Lower leg skin (tissue), 4 donors: ENCODE data around the gene MUC22. TPM values are rescaled to one million over a fixed set of nuclear protein-coding genes. Genes with fewer than 3 reads are reported as not detected.

ENCODE experiments used
- DNase-seq, 2 donors: peaks; one replicate each; pipeline ENCODE4 v3.0.0-alpha.2; 2019; ENCODE audit warnings: low spot score in 2 of 2
- H3K4me3 ChIP-seq: fragments of 200-600 bp; sonication (generic); 2 replicates; pipeline ENCODE4 v1.5.1; 2017; ENCODE audit warnings: mild to moderate bottlenecking, low read depth; ENCODE audit not compliant: poor library complexity, severe bottlenecking
- POLR2A ChIP-seq, 2 donors: fragments of 450-650 bp; IDR thresholded peaks; one replicate each; pipeline ENCODE4 v1.6.1; 2016 to 2017; ENCODE audit warnings: antibody characterized with exemption in 2 of 2, mild to moderate bottlenecking in 1 of 2, moderate library complexity in 1 of 2
- WGBS, 2 donors: methylation state at CpG; one replicate each; pipeline ENCODE4 v1.1.5; 2018; 5-methylcytosine and 5-hydroxymethylcytosine counted together
- intact Hi-C: fragments of 100-400 bp; cut with DNase I; formaldehyde crosslinking; loops from one replicate; pipeline ENCODE4 v1.15.0; 2023; ENCODE audit warnings: low total_unique reads
- total RNA-seq, 4 donors: library from RNA; depleted of rRNA; stranded (reverse); fragments of >200 nt; gene quantifications; one replicate each; pipeline ENCODE4 v1.1.0, GENCODE V29; 2016
- TF ChIP-seq, protein P1 (sequence below), 3 donors: fragments of 450-650 bp; IDR thresholded peaks; one replicate each; pipeline ENCODE4 v1.5.1; 2016; ENCODE audit warnings: antibody characterized with exemption in 3 of 3, mild to moderate bottlenecking in 3 of 3, moderate library complexity in 2 of 3

Gene MUC22
- total RNA-seq, 4 donors from 2014 or later, result not detected

- no peak for DNase-seq
- no peak for TF ChIP-seq POLR2A (IDR thresholded peaks at IDR 0.05)
- TF ChIP-seq, protein P1, sequence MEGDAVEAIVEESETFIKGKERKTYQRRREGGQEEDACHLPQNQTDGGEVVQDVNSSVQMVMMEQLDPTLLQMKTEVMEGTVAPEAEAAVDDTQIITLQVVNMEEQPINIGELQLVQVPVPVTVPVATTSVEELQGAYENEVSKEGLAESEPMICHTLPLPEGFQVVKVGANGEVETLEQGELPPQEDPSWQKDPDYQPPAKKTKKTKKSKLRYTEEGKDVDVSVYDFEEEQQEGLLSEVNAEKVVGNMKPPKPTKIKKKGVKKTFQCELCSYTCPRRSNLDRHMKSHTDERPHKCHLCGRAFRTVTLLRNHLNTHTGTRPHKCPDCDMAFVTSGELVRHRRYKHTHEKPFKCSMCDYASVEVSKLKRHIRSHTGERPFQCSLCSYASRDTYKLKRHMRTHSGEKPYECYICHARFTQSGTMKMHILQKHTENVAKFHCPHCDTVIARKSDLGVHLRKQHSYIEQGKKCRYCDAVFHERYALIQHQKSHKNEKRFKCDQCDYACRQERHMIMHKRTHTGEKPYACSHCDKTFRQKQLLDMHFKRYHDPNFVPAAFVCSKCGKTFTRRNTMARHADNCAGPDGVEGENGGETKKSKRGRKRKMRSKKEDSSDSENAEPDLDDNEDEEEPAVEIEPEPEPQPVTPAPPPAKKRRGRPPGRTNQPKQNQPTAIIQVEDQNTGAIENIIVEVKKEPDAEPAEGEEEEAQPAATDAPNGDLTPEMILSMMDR (IDR thresholded peaks at IDR 0.05), result no peak
- no peak overlapping the region for H3K4me3 ChIP-seq
- intact Hi-C loops, result no loop called here
- WGBS, 2 donors, result 67 to 83% methylated on average over 4 of the region's 4 CpGs
Measured at GRCh38 chr6:31074401-31074800, 64.1 kb downstream of the MUC22 start.

DNA sequence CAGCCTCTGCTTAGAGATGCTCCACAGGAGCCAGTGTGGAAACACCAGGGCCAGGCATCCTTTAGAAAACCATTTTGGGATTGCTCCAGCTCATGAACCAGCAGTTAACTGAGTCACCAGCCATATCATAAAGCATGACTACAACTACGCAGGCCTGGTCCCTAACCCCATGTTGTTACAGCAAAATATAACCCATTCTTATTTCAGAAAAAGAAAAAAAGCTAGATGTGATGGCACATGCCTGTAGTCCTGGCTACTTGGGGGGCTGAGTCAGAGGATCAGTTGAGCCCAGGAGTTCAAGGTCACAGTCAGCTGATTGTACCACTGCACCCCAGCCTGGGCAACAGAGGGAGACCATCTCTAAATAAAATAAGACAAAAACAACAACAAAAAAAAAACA is 65.3 kb downstream of the MUC22 start:
- intact Hi-C loops, result no loop called here
- no peak for TF ChIP-seq POLR2A (IDR thresholded peaks at IDR 0.05)
- TF ChIP-seq, protein P1 (IDR thresholded peaks at IDR 0.05), result no peak
- DNase-seq, result no peak
- no peak overlapping the region for H3K4me3 ChIP-seq
- 65 to 93% methylated on average over 1 of the region's 1 CpG for WGBS, 2 donors

GRCh38 chr6:31076611-31077010 is 66.3 kb downstream of the MUC22 start:
- H3K4me3 ChIP-seq, result no peak overlapping the region
- TF ChIP-seq, protein P1 (IDR thresholded peaks at IDR 0.05), result no peak
- TF ChIP-seq POLR2A (IDR thresholded peaks at IDR 0.05), result no peak
- WGBS, 2 donors, result 88 to 89% methylated on average over 4 of the region's 4 CpGs
- no peak for DNase-seq
- intact Hi-C loops, result no loop called here

- TF ChIP-seq, protein P1 (IDR thresholded peaks at IDR 0.05), result no peak
- TF ChIP-seq POLR2A (IDR thresholded peaks at IDR 0.05), result no peak
- no peak overlapping the region for H3K4me3 ChIP-seq
- peak; percentile 61 to 89 for DNase-seq
- 17 to 22% methylated on average over 22 of the region's 22 CpGs for WGBS, 2 donors
- intact Hi-C loops, result loop anchor here (5.0 to 10.0 kb wide), 2 partner anchors 155 to 237 kb away; no protein-coding TSS in a partner anchor
Measured at GRCh38 chr6:31079656-31080261, 69.5 kb downstream of the MUC22 start.

DNA sequence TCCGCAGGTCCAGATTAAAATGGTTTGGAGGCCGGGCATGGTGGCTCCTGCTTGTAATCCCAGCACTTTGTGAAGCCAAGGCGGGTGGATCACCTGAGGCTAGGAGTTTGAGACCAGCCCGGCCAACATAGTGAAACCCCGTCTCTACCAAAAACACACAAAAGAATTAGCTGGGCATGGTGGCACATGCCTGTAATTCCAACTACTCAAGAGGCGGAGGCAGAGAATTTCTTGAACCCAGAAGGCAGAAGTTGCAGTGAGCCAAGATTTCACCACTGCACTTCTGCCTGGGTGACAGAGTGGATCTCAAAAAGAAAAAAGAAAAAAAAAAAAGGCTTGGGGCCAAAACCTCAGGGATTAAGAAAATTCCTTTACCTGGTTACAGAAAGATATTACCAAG is 71.6 kb downstream of the MUC22 start:
- DNase-seq, result no peak
- 59 to 64% methylated on average over 6 of the region's 6 CpGs for WGBS, 2 donors
- intact Hi-C loops, result loop anchor here (5.0 to 10.0 kb wide), 2 partner anchors 157 to 240 kb away; no protein-coding TSS in a partner anchor
- H3K4me3 ChIP-seq, result no peak overlapping the region
- no peak for TF ChIP-seq POLR2A (IDR thresholded peaks at IDR 0.05)
- TF ChIP-seq, protein P1 (IDR thresholded peaks at IDR 0.05), result no peak
